Measurements from ENCODE around the gene PEBP1.

PEBP1 gene

GRCh38 chr12:118193958-118194357 is 58.0 kb downstream of the PEBP1 start:
- DNase-seq (ENCODE audit: low read depth in 2 of 2): no peak
